ENCODE data around the gene C11orf71.

The C11orf71 gene, protein sequence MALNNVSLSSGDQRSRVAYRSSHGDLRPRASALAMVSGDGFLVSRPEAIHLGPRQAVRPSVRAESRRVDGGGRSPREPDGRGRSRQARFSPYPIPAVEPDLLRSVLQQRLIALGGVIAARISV

DNA sequence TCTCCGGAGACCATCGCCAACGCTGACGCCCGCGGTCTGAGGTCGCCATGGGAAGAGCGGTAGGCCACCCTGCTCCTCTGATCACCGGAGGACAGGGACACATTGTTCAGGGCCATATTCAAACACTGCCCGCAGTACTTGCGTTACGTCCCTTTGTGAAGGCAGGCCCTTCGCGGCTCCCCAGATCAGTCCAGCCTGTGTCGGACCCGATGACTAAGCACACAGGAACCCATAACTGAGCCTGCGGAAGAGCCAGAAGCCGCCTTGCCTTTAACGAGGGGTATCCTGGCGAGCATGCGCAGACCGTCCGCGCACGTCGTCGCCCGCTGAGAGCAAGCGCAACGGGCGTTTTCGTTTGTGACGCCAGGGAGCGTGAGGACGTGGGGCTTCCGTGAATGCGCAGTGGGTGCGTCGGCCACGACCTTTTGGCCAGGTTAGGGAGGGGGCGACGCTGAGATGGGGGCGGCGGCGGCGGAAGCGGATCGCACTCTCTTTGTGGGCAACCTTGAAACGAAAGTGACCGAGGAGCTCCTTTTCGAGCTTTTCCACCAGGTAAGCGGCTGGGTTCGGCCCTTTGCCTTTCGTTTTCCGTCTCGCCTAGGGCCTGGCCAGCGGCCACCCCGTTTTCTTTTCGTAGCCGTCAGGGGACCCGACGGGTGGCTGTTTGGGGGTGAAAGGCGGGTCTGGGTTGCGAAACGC is at the start of gene C11orf71, which contains the start of gene RBM7:
TSS of gene C11orf71 (minus strand) at position 296 of the 699 bp plus-strand sequence. CDS start at position 116, 180 bp downstream.
TSS of gene RBM7 (plus strand) at position 451 of the 699 bp plus-strand sequence. CDS start at position 457, 6 bp downstream.
- peak; percentile 95 for DNase-seq (ENCODE audit: extremely low read depth, low read depth)
- TF ChIP-seq, protein P1, sequence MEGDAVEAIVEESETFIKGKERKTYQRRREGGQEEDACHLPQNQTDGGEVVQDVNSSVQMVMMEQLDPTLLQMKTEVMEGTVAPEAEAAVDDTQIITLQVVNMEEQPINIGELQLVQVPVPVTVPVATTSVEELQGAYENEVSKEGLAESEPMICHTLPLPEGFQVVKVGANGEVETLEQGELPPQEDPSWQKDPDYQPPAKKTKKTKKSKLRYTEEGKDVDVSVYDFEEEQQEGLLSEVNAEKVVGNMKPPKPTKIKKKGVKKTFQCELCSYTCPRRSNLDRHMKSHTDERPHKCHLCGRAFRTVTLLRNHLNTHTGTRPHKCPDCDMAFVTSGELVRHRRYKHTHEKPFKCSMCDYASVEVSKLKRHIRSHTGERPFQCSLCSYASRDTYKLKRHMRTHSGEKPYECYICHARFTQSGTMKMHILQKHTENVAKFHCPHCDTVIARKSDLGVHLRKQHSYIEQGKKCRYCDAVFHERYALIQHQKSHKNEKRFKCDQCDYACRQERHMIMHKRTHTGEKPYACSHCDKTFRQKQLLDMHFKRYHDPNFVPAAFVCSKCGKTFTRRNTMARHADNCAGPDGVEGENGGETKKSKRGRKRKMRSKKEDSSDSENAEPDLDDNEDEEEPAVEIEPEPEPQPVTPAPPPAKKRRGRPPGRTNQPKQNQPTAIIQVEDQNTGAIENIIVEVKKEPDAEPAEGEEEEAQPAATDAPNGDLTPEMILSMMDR (IDR thresholded peaks at IDR 0.05; ENCODE audit: low read depth, low read length, missing control alignments), result no peak
- peak within 1 kb of the TSS; percentile 93 for H3K4me3 ChIP-seq (replicated peaks; ENCODE audit: low read depth, low read length)

DNA sequence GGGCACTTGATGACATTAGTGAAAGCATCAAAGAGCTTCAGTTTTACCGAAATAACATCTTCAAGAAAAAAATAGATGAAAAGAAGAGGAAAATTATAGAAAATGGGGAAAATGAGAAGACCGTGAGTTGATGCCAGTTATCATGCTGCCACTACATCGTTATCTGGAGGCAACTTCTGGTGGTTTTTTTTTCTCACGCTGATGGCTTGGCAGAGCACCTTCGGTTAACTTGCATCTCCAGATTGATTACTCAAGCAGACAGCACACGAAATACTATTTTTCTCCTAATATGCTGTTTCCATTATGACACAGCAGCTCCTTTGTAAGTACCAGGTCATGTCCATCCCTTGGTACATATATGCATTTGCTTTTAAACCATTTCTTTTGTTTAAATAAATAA is 49.5 kb upstream of the C11orf71 start:
- H3K4me3 ChIP-seq (replicated peaks; ENCODE audit: low read depth, low read length), result no peak overlapping the region
- DNase-seq (ENCODE audit: extremely low read depth, low read depth), result no peak
- TF ChIP-seq, protein P1 (IDR thresholded peaks at IDR 0.05; ENCODE audit: low read depth, low read length, missing control alignments), result no peak

DNA sequence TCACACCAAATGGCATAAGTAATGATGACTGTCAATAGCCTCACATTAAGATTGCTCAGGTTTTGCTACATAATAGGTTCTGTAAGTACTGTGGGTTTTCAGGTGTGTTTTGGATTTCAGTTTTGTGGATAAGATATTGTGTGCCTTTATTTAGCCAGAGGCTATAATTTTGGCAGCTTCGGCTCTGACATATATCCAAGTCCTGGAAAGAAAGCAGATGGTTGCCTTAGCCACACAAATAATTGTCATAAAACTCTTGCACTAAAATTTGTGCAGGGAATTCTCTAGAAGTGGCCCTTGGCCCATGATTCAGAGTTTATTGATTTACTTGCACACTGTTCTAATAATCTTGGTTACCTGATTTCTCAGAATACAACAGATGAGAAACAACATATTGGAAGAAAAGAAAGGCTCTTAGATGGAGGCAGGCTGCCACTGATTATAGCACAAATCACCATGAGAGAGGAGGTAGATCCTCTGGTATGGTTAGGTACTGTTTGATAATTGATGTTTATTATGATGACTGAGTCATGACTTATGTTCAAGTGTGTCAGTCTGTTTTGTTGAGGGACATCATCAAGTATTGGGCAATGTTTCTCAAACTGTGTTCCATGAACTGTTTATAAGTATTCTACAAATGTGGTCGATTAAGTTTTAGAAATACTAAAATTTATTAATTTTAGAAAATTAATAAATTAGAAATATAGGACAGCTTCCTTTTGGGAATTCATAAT is 48.6 kb upstream of the C11orf71 start:
- H3K4me3 ChIP-seq (replicated peaks; ENCODE audit: low read depth, low read length), result no peak overlapping the region
- no peak for DNase-seq (ENCODE audit: extremely low read depth, low read depth)

DNA sequence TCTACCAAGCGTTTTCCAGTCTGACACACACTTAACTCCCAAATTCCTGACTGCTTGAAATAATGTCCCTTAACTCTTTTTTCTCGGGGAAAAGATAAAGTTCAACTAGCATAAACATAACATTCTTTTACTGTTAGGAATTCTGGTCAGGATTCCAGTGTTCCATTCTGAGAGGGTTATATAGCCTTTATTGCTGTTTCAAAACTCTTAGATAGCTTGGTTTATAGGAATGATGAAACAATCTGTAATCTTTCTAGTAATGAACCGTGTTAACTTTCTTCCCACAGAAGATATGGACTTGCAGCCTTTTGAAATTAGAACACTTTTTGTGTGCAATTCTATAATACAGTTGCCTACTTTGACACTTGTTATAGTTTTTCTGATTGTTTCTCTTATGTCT is 47.6 kb upstream of the C11orf71 start:
- TF ChIP-seq, protein P1 (IDR thresholded peaks at IDR 0.05; ENCODE audit: low read depth, low read length, missing control alignments), result no peak
- H3K4me3 ChIP-seq (replicated peaks; ENCODE audit: low read depth, low read length), result no peak overlapping the region
- DNase-seq (ENCODE audit: extremely low read depth, low read depth), result no peak

More for the DNA sequence above, 48.6 kb upstream of the C11orf71 start:
- TF ChIP-seq, protein P1 (IDR thresholded peaks at IDR 0.05; ENCODE audit: low read depth, low read length, missing control alignments), result no peak

DNA sequence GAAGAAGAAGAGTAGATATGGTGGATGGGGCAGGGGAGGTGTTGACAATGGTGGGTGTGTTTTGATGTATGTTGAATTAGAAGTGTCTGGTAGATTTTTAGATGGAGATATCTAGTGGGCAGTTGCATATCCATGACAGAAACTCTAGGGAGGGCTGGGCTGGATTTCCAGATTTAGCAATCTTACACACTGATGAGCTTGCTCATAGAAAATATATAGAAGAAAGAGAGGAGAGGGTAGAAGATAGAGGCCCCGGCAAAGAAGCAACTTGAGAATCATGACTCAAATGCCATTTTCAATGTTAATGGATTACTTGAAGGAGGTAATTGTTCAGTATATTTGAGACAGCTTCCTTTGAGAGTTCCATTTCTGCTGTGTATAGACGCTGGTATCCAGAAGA is 47.1 kb upstream of the C11orf71 start:
- no peak overlapping the region for H3K4me3 ChIP-seq (replicated peaks; ENCODE audit: low read depth, low read length)
- TF ChIP-seq, protein P1 (IDR thresholded peaks at IDR 0.05; ENCODE audit: low read depth, low read length, missing control alignments), result no peak
- DNase-seq (ENCODE audit: extremely low read depth, low read depth), result no peak

DNA sequence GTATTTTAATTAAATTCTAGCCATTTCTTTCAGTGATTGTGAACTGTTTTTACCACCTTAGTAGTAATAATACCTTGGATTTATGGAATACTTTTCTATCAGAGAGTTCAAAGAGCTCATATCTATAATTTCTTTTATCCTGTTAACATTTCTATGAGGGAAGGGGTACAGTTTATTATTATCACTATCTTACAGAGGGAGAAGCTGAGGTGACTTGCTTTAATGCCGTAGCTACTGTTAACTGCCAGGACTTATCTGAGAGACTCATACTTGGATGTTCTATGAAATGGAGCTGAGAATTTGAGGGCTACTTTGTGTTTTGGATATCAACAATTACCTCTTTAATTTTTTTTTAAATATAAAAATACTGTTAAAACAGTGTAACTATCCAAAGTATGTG is 42.2 kb upstream of the C11orf71 start:
- no peak for DNase-seq (ENCODE audit: extremely low read depth, low read depth)
- H3K4me3 ChIP-seq (replicated peaks; ENCODE audit: low read depth, low read length), result no peak overlapping the region
- TF ChIP-seq, protein P1 (IDR thresholded peaks at IDR 0.05; ENCODE audit: low read depth, low read length, missing control alignments), result no peak

Data from HFF-Myc (cell line).